ENCODE results near the gene ADCY1. TPM values are rescaled to one million over a fixed set of nuclear protein-coding genes. Genes with fewer than 3 reads are reported as not detected.

The ADCY1 gene
- total RNA-seq, 8 experiments from 2014 or later = 0.56 to 22.4 (median 12.1) TPM

GRCh38 chr7:45698303-45699014 lies 124.3 kb downstream of the ADCY1 start:
- Histone ChIP-seq H3K4me3 (no peak overlapping the region), H3K27ac (no peak overlapping the region), H3K4me1 (replicated peaks in 1 of 2) (no peaks in the 10 kb centered on the region)
- in situ Hi-C loops (cut with MboI; ENCODE audit: low pct_unique_long_range_greater_than_20kb in 2 of 9, low sequenced_read_pairs in 9 of 9, unreplicated experiment in 9 of 9) = no loop called here
- ATAC-seq (replicated peaks in 6 of 8) = no peak
- WGBS, 10 experiments = 67 to 100% (median 91%) methylated on average over 1 to 5 of the region's 6 CpGs; no CpG with 5 or more reads in 3 of the 10 experiments

GRCh38 chr7:45699015-45699309 lies 124.8 kb downstream of the ADCY1 start:
- Histone ChIP-seq H3K27ac (no peak overlapping the region), H3K4me3 (no peak overlapping the region), H3K4me1 (replicated peaks in 1 of 2) (no peaks in the 10 kb centered on the region)
- in situ Hi-C loops (cut with MboI; ENCODE audit: low pct_unique_long_range_greater_than_20kb in 2 of 9, low sequenced_read_pairs in 9 of 9, unreplicated experiment in 9 of 9) = no loop called here
- ATAC-seq (replicated peaks in 6 of 8) = no peak

GRCh38 chr7:45699726-45700390 lies 125.7 kb downstream of the ADCY1 start:
- H3K27ac ChIP-seq = no peak overlapping the region
- ATAC-seq (replicated peaks in 6 of 8) = no peak
- H3K4me3 ChIP-seq = no peak overlapping the region
- no peaks in the 10 kb centered on the region for H3K4me1 ChIP-seq (replicated peaks in 1 of 2)
- 40 to 100% (median 92%) methylated on average over 1 to 5 of the region's 11 CpGs; no CpG with 5 or more reads in 5 of the 10 experiments for WGBS, 10 experiments
- in situ Hi-C loops (cut with MboI; ENCODE audit: low pct_unique_long_range_greater_than_20kb in 2 of 9, low sequenced_read_pairs in 9 of 9, unreplicated experiment in 9 of 9) = no loop called here

DNA sequence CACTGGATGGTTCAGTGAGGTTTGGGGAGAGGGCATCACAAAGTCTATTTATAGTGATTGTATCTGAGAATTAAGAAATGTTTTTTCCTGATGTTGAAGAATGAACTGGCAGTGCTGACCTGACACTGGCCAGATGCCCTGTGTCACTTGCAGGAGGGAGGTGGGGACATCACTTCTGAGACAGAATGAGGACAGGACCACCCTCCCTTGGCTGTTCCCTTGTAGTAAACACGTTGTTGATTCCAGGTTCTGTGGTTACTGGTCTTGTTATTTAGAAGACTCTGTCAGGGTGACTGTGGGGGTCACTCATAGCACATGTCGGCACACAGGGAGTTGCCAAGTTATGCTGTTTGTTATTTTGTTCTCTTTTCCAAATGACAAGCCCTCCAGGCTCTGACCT lies 126.4 kb downstream of the ADCY1 start:
- no peak for ATAC-seq (replicated peaks in 6 of 8)
- 0 to 100% (median 45%) methylated on average over 1 to 2 of the region's 2 CpGs; no CpG with 5 or more reads in 4 of the 10 experiments for WGBS, 10 experiments
- Histone ChIP-seq H3K27ac (no peak overlapping the region), H3K4me3 (no peak overlapping the region), H3K4me1 (replicated peaks in 1 of 2) (no peaks in the 10 kb centered on the region)
- in situ Hi-C loops (cut with MboI; ENCODE audit: low pct_unique_long_range_greater_than_20kb in 2 of 9, low sequenced_read_pairs in 9 of 9, unreplicated experiment in 9 of 9) = no loop called here

DNA sequence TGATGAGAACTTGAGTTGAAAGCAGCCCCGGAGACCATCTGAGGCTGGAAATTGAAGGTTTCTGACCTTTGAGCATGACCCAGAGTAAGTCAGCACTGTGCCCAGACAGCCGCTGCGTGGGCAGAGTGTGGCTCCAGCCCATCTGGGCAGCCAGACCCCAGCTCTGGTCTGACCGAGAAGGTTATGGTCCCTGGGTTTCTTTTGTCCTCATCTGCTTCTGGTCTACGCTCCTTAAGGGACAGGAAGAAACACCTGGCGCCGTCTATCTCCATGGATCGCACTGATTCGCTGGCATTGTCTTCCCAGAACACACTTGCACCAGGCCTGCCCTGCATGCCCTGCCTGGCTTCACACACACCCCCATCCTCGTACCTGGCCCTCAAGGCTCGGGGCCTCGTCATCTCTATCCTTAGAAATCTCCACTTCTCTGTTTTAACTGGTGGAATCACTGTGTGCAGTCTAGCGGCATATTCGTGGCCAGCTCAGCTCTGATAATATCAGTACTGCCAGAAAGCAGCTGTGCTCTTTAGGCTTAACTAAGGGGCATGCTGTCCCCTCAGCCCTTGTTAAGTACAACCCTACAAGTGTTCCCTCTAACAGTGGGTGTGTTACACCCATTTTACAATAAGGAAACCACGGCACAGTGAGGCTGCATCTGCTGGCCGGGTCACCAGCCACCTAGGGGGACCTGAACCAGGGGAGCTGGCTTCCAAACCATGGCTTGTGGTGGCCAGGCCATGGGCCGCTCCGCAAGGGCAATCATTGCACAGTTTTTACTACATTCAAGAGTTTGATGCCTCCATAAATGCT lies 127.7 kb downstream of the ADCY1 start:
- no peak overlapping the region for H3K27ac ChIP-seq
- H3K4me1 ChIP-seq (replicated peaks in 1 of 2) = no peaks in the 10 kb centered on the region
- in situ Hi-C loops (cut with MboI; ENCODE audit: low pct_unique_long_range_greater_than_20kb in 2 of 9, low sequenced_read_pairs in 9 of 9, unreplicated experiment in 9 of 9) = no loop called here
- no peak overlapping the region for H3K4me3 ChIP-seq
- WGBS, 10 experiments = 37 to 93% (median 75%) methylated on average over 3 to 15 of the region's 18 CpGs; no CpG with 5 or more reads in 1 of the 10 experiments
- ATAC-seq (replicated peaks in 6 of 8) = no peak

DNA sequence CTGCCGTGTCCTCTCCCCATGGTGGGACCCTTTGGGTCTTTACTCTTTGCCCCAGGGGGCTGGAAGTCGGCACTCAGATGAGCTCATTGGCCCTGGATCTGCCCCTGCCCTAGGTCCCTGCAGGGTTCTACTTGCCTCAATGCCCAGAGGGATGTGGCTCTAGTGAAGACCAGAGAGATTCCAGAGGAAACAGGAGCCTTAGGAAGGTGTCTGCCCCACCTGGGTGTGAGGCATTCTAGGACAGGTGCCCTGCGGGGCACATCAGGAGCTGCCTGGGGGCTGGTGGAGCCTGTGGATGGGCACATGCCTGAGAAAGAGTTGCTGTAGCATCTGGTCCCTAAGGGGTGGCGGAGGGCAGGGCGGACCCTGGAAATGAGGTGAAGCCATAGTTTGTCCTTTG lies 128.6 kb downstream of the ADCY1 start:
- no peak overlapping the region for H3K4me3 ChIP-seq
- in situ Hi-C loops (cut with MboI; ENCODE audit: low pct_unique_long_range_greater_than_20kb in 2 of 9, low sequenced_read_pairs in 9 of 9, unreplicated experiment in 9 of 9) = no loop called here
- no peaks in the 10 kb centered on the region for H3K4me1 ChIP-seq (replicated peaks in 1 of 2)
- H3K27ac ChIP-seq = no peak overlapping the region
- WGBS, 10 experiments = 39 to 100% (median 81%) methylated on average over 1 to 5 of the region's 5 CpGs; no CpG with 5 or more reads in 4 of the 10 experiments
- no peak for ATAC-seq (replicated peaks in 6 of 8)

- Histone ChIP-seq H3K4me1 (replicated peaks in 1 of 2) (no peaks in the 10 kb centered on the region), H3K4me3 (no peak overlapping the region), H3K27ac (no peak overlapping the region)
- no peak for ATAC-seq (replicated peaks in 6 of 8)
- WGBS, 10 experiments = 0 to 100% (median 92%) methylated on average over 1 to 19 of the region's 20 CpGs; no CpG with 5 or more reads in 1 of the 10 experiments
- in situ Hi-C loops (cut with MboI; ENCODE audit: low pct_unique_long_range_greater_than_20kb in 2 of 9, low sequenced_read_pairs in 9 of 9, unreplicated experiment in 9 of 9) = no loop called here
Observed at GRCh38 chr7:45703373-45703821, 129.2 kb downstream of the ADCY1 start.

- ATAC-seq (replicated peaks in 6 of 8) = no peak
- in situ Hi-C loops (cut with MboI; ENCODE audit: low pct_unique_long_range_greater_than_20kb in 2 of 9, low sequenced_read_pairs in 9 of 9, unreplicated experiment in 9 of 9) = no loop called here
- Histone ChIP-seq H3K27ac (no peak overlapping the region), H3K4me3 (no peak overlapping the region), H3K4me1 (replicated peaks in 1 of 2) (no peaks in the 10 kb centered on the region)
- WGBS, 10 experiments = 90 to 100% (median 98%) methylated on average over 2 to 8 of the region's 13 CpGs; no CpG with 5 or more reads in 6 of the 10 experiments
Observed at GRCh38 chr7:45703911-45704682, 129.9 kb downstream of the ADCY1 start.

DNA sequence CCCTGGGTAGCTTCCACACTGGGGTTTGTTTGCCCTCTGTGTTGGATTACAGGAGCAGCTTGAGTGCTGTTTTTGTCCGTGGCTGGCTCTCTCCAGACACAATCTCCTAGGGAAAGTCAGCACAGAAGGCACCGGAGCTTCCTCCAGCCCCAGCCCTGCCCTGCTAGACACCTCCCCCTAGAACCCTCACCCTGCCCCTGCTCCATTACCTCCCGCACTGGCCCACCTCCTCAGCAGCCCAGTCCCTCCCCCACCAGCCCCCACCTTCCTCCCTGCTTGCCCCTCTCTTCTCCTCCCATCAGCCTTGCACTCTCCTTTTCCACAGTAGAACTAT lies 130.5 kb downstream of the ADCY1 start:
- ATAC-seq (replicated peaks in 6 of 8) = no peak
- in situ Hi-C loops (cut with MboI; ENCODE audit: low pct_unique_long_range_greater_than_20kb in 2 of 9, low sequenced_read_pairs in 9 of 9, unreplicated experiment in 9 of 9) = no loop called here
- H3K4me3 ChIP-seq = no peak overlapping the region
- H3K27ac ChIP-seq = no peak overlapping the region
- WGBS, 10 experiments = no CpG with 5 or more reads among the region's 3 CpGs
- no peaks in the 10 kb centered on the region for H3K4me1 ChIP-seq (replicated peaks in 1 of 2)

DNA sequence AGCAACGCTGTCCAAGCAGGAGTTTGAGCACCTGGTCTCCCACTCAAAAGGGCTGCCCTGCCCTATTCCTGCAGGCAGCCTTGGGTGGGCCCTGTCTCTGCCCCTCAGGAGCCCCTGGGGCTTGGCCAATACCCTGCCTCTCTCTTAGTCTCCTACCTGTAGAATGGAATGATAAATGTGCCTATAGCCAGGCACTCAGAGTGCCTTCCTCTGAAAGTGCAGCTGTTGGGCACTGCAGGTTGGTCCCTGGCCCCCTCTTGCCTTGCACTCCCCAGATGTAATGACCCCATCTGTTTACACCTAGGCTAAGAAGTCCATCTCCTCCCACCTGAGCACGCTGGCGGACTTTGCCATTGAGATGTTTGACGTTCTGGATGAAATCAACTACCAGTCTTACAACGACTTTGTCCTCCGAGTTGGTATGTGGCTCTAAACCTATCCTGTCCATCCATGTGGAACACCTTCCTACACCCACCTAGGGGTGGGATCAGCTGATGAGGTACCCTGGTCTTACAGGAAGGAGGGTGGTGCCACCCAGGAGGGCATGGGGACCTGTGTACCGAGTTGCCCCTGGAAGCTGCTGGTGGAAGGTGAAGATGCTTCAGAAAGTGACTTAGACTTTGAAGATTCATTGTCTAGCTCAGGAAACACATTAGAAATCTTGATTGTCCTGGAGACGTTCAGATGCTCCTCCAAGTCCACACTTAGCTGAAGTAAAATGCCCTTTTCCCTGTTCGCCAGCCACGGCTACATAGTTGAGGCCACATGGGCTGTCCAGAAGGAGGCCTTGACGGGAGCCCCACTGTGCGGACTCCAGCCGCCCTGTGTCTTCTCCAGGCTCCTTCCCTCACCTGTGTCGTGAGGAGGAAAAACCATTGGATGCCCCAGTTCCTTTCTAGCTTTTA lies 134.1 kb downstream of the ADCY1 start:
- WGBS, 10 experiments = 83 to 100% (median 88%) methylated on average over 1 to 13 of the region's 14 CpGs; no CpG with 5 or more reads in 1 of the 10 experiments
- Histone ChIP-seq H3K4me3 (no peak overlapping the region), H3K27ac (no peak overlapping the region), H3K4me1 (replicated peaks in 1 of 2) (no peaks in the 10 kb centered on the region)
- ATAC-seq (replicated peaks in 6 of 8) = no peak
- in situ Hi-C loops (cut with MboI; ENCODE audit: low pct_unique_long_range_greater_than_20kb in 2 of 9, low sequenced_read_pairs in 9 of 9, unreplicated experiment in 9 of 9) = no loop called here

GRCh38 chr7:45709168-45710042 lies 135.2 kb downstream of the ADCY1 start:
- Histone ChIP-seq H3K4me3 (no peak overlapping the region), H3K4me1 (replicated peaks in 1 of 2) (no peaks in the 10 kb centered on the region), H3K27ac (no peak overlapping the region)
- ATAC-seq (replicated peaks in 6 of 8) = peak in 3 of 8 experiments; percentile 25 to 99 (median 99)
- in situ Hi-C loops (cut with MboI; ENCODE audit: low pct_unique_long_range_greater_than_20kb in 2 of 9, low sequenced_read_pairs in 9 of 9, unreplicated experiment in 9 of 9) = no loop called here
- 49 to 97% (median 79%) methylated on average over 3 to 10 of the region's 14 CpGs; no CpG with 5 or more reads in 4 of the 10 experiments for whole genome bisulfite sequencing, 10 experiments

All from motor neuron (in vitro differentiated cells).